Urinary bladder (tissue), 4 donors: Measurements from ENCODE around the gene KCNA5. TPM values are rescaled to one million over a fixed set of nuclear protein-coding genes. Genes with fewer than 3 reads are reported as not detected.
A peak's percentile ranks its signal among the peaks of the same experiment; 100 is the strongest.

ENCODE experiments used
- DNase-seq: peaks from one replicate; pipeline ENCODE4 v3.0.0-alpha.2; 2015; ENCODE audit errors: extremely low spot score
- H3K27ac ChIP-seq: one replicate; pipeline ENCODE4 v1.5.1; 2013; ENCODE audit warnings: low read depth, mild to moderate bottlenecking, moderate library complexity
- H3K36me3 ChIP-seq: one replicate; pipeline ENCODE4 v1.6.1; 2013; ENCODE audit warnings: mild to moderate bottlenecking, moderate library complexity; ENCODE audit not compliant: insufficient read depth
- H3K4me1 ChIP-seq: one replicate; pipeline ENCODE4 v1.6.1; 2013; ENCODE audit warnings: mild to moderate bottlenecking, moderate library complexity; ENCODE audit not compliant: insufficient read depth
- H3K4me3 ChIP-seq: one replicate; pipeline ENCODE4 v1.5.1; 2013; ENCODE audit warnings: low read depth, low read length
- WGBS: extraction: QIAGEN DNeasy Blood & Tissue Kit; methylation state at CpG from one replicate; pipeline ENCODE4 v1.1.7; 2013; 5-methylcytosine and 5-hydroxymethylcytosine counted together
- polyA plus RNA-seq: library from polyadenylated mRNA; stranded (reverse); fragments of 200-250 nt; gene quantifications from one replicate; pipeline ENCODE4 v1.2.3, GENCODE V29; 2013
- total RNA-seq: library from RNA; depleted of rRNA; stranded (reverse); fragments of >200 nt; gene quantifications from one replicate; pipeline ENCODE4 v1.2.3, GENCODE V29; 2014
- donor health status: healthy with polysubstance abuse.
- donor health status: healthy.

KCNA5 gene
- total RNA-seq (2.9 TPM), polyA plus RNA-seq (2.2 TPM)

GRCh38 chr12:5043589-5044419, at the start of gene KCNA5:
TSS of gene KCNA5 (plus strand) at chr12:5043879. CDS start at chr12:5044148, 269 bp downstream.
- H3K4me3 ChIP-seq, result no peak within 1 kb of the TSS

GRCh38 chr12:4994622-4995021, 49.1 kb upstream of the KCNA5 start:
- 82% methylated on average over 4 of the region's 4 CpGs for WGBS
- H3K4me1 ChIP-seq, result no peaks in the 10 kb centered on the region
- H3K4me3 ChIP-seq, result no peak overlapping the region
- no peak for DNase-seq
- no peaks in the 10 kb centered on the region for H3K36me3 ChIP-seq
- no peak overlapping the region for H3K27ac ChIP-seq

More at GRCh38 chr12:5043589-5044419, at the start of gene KCNA5:
- Histone ChIP-seq H3K36me3 (no peaks in the 10 kb centered on the region), H3K27ac (no peak within 1 kb of the TSS), H3K4me1 (no peaks in the 10 kb centered on the region)
- WGBS, result 2% methylated on average over 68 of the region's 68 CpGs
- peak; percentile 10 for DNase-seq

DNA sequence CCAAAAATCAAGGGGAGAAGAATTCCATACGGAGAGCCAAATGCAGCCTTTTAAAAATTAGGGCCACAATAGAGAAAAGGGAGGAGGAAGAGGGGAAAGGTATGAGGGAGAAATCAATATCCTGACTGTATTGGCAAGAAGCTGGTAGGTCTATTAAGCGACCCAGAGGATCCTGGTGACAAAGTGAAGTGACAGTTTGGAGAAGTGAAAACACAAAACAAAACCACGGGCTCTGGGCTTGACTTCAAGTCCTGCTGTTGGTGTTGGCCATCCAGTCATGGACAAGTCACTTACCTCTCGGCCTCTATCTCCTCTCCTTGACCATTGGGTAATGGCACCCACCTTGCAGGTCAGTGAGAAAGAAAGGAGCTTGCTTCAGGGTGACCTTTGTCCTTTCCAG, 47.0 kb upstream of the KCNA5 start:
- H3K4me3 ChIP-seq, result no peak overlapping the region
- no peak for DNase-seq
- H3K36me3 ChIP-seq, result no peaks in the 10 kb centered on the region
- no peaks in the 10 kb centered on the region for H3K4me1 ChIP-seq
- H3K27ac ChIP-seq, result no peak overlapping the region
- WGBS, result 80% methylated on average over 4 of the region's 4 CpGs

DNA sequence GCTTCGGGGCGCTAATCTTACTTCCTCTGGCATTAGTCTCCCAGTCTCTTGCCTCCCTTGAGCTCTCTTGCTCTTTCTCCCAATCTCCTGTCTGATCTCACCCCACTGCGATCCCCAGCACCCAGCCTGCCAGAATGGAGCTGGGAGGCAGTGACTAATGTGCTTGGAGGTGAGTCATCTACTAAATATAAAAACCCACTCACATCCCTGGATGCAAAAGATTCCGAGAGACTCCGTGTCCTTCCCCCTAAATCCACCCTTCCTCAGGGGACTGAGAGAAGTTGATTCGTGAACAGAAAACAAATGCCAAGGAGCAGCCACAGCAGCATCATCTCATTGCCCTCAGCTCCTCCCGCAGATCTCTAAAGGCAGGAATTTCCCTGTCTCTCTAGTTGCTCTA, 45.7 kb upstream of the KCNA5 start:
- 25% methylated on average over 7 of the region's 7 CpGs for WGBS
- Histone ChIP-seq H3K4me3 (no peak overlapping the region), H3K36me3 (no peaks in the 10 kb centered on the region), H3K27ac (no peak overlapping the region), H3K4me1 (no peaks in the 10 kb centered on the region)
- no peak for DNase-seq

- WGBS, result 70% methylated on average over 3 of the region's 3 CpGs
- Histone ChIP-seq H3K27ac (no peak overlapping the region), H3K36me3 (no peaks in the 10 kb centered on the region), H3K4me1 (no peaks in the 10 kb centered on the region), H3K4me3 (no peak overlapping the region)
- no peak for DNase-seq
These were observed 43.5 kb upstream of the KCNA5 start for GRCh38 chr12:5000204-5000603.

DNA sequence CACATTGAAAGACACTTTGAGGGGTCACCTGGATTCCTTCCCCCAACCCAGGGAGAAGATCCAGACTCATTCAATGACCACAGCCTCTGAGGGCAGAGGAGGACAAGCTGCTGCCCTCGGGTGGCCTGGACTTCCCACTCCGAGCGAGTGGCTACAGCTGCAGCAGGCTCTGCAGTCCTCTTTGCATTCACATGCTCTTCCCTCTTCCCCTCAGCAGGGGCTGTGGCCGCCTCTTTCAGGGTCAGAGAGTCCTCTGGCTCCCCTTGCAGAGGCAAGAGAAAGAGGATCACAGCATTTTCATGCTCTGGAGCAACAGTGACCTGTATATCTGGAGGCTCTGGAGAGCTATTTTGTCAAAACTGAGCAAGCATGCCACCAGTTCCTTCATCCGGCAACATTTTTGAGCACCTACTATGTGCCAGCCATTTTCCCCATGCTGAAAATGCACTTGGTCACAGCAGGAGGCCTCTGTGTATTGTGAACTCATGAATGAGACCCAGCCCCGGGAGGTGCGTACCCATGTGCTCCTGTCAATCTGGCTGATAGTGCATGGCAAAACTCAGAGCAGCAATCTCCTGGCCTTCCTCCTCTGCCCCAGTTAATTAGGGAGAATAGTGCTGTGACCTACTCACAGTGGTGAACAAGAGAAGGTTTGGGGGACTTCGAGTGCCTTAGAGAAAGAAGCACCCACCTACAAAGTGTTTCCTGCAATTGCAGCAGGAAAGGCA, 42.9 kb upstream of the KCNA5 start:
- Histone ChIP-seq H3K36me3 (no peaks in the 10 kb centered on the region), H3K4me1 (no peaks in the 10 kb centered on the region), H3K27ac (no peak overlapping the region), H3K4me3 (no peak overlapping the region)
- WGBS, result 73% methylated on average over 8 of the region's 8 CpGs
- DNase-seq, result no peak

DNA sequence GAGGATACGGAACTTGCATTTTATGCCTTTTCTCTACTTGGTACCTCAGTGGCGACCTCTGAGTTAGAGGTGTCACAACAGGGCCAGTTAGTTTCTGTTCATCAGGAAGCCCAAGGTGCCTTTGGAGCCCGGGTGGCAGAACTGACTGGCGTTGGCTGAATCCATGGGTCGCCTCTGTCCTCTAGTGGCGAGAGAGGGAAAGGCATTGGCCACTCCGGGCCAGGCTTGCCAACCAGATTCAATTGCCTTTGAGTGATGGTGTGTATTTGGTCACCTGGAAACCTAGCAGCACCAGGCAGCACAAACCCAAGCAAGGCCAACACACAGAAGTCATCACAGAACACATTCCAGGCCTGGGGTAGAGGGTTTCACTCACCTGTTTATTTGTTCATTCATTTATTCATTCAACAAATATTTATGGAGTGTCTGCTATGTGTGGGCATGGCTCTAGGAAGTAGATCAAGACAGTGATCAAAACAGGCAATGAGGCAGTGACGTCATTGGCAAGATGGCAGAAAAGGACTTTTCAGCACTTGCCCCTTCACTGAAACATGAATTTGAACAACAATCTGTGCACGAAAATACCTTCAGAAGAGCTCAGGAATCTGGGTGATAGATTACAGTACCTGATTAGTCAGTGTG, 40.5 kb upstream of the KCNA5 start:
- H3K36me3 ChIP-seq, result no peaks in the 10 kb centered on the region
- DNase-seq, result no peak
- no peak overlapping the region for H3K4me3 ChIP-seq
- no peaks in the 10 kb centered on the region for H3K4me1 ChIP-seq
- no peak overlapping the region for H3K27ac ChIP-seq
- WGBS, result 22% methylated on average over 9 of the region's 9 CpGs

- H3K4me1 ChIP-seq, result no peaks in the 10 kb centered on the region
- H3K4me3 ChIP-seq, result no peak overlapping the region
- WGBS, result 73% methylated on average over 3 of the region's 3 CpGs
- H3K36me3 ChIP-seq, result no peaks in the 10 kb centered on the region
- DNase-seq, result no peak
- H3K27ac ChIP-seq, result no peak overlapping the region
These were observed 35.0 kb upstream of the KCNA5 start for GRCh38 chr12:5008661-5009060.

DNA sequence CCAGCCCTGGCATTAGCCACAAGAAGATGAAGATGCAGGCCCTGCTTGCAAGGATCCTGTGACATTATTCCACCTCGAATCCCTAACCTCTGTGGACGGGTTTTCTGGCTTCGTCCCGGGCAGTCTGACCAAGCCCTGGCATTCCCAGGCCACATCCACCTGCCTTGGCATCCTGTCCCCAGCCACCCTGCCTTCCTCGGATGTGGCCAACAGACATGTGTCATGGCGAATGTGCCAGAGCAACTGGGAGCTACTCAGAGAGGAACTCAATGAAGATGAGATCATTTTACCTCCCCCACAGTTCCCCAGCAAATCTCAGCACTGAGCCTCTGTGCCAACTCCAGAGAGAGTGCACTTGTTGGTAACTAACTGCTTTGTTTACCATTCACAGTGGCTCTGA, 33.5 kb upstream of the KCNA5 start:
- Histone ChIP-seq H3K4me3 (no peak overlapping the region), H3K27ac (no peak overlapping the region), H3K4me1 (no peaks in the 10 kb centered on the region), H3K36me3 (no peaks in the 10 kb centered on the region)
- 90% methylated on average over 6 of the region's 6 CpGs for WGBS
- no peak for DNase-seq

DNA sequence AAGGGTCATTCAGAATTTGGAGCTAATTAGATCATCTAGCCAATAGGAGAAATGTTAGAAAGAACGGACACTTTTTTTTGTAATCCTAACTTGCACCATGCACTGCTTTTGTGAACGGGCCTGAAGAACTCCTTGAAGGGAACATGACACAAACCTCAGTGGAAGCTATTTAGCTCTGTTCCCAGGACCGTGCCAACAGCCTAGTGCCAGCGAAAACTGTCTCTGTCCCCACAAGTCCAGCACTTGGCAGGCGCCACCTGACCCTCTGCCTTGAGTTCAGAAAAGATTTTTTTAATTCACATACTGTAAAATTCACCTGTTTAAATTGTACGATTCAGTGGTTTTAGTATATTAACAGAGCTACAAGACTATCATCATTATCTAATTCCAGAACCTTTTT, 31.3 kb upstream of the KCNA5 start:
- H3K4me3 ChIP-seq, result no peak overlapping the region

DNA sequence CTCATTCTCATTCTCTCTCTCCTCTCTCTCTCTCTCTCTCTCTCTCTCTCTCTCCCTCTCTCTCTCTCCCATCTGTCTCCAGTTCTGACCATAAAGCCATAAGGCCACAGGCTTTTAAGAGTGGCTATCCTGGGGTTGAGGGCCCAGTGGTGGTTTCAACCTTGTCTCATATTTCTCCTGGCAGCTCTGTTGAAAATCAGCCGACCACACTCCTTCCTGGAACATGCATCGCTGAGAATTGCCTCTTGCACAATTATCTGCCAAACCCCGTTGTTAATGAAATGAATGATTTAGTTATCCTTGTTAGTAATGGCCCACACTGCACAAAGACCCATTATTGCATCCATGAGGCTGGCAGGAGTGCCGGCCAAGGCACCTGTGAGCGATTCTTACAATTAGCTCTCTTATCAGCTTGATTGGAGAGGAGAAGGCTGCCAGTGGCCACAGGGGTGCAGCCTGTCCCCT, 30.4 kb upstream of the KCNA5 start:
- Histone ChIP-seq H3K4me1 (no peaks in the 10 kb centered on the region), H3K4me3 (no peak overlapping the region), H3K36me3 (no peaks in the 10 kb centered on the region), H3K27ac (no peak overlapping the region)
- 76% methylated on average over 5 of the region's 5 CpGs for WGBS
- DNase-seq, result no peak

More for the DNA sequence above, 31.3 kb upstream of the KCNA5 start:
- H3K36me3 ChIP-seq, result no peaks in the 10 kb centered on the region
- no peak overlapping the region for H3K27ac ChIP-seq
- no peak for DNase-seq
- no peaks in the 10 kb centered on the region for H3K4me1 ChIP-seq
- 82% methylated on average over 6 of the region's 6 CpGs for whole genome bisulfite sequencing

GRCh38 chr12:5014269-5014668, 29.4 kb upstream of the KCNA5 start:
- Histone ChIP-seq H3K27ac (no peak overlapping the region), H3K36me3 (no peaks in the 10 kb centered on the region), H3K4me3 (no peak overlapping the region), H3K4me1 (no peaks in the 10 kb centered on the region)
- 83% methylated on average over 2 of the region's 2 CpGs for WGBS
- DNase-seq, result no peak

DNA sequence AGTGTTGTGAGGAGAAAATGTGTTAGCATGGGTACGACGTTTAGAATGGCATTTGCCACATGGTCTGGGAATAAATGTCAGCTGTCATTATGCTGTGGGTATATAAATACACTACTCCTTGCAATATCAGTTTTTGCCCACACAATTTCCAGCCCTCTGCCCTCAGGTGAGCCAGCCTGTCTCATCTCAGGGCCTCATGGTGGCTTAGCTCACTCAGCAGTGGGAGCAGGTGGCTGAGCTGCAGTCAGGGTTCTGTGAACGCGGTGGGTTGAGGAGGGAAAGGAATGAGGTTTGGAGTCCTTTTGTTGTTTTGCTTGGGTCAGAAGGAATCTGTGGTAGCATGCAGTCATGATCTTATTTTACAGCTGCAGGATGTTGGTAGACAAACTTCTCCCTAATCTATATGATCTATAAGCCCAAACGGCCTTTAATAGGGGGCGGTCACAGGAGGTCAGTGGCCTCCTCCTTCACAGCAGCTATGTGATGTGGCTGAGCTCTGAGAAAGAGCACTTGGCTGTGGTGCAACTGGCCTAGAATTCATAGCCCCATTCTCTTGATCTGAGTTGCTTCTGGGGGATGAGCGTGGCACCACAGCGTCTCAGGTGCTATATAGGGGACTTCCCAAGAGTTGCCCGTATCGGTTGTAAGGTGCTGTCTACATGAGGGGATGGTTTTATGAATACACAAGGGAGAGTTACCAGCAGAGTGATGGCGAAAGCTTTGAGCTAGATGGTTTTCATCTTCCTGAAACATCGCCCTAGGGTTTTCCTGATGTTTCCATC, 27.8 kb upstream of the KCNA5 start:
- Histone ChIP-seq H3K36me3 (no peaks in the 10 kb centered on the region), H3K27ac (no peak overlapping the region), H3K4me1 (no peaks in the 10 kb centered on the region), H3K4me3 (no peak overlapping the region)
- DNase-seq, result no peak
- WGBS, result 81% methylated on average over 12 of the region's 12 CpGs
